K562 (cell line): ENCODE data around the gene ZNF467. TPM values are rescaled to one million over a fixed set of nuclear protein-coding genes. Genes with fewer than 3 reads are reported as not detected.

ENCODE experiments used
- AFF4 ChIP-seq: sonication (generic); formaldehyde crosslinking; IDR thresholded peaks from 2 replicates; pipeline ENCODE4 v1.8.0; 2023; ENCODE audit warnings: mild to moderate bottlenecking, missing genetic modification reagents
- CCNT2 ChIP-seq: IDR thresholded peaks from 2 replicates; pipeline ENCODE4 v1.6.1; 2011; ENCODE audit warnings: borderline replicate concordance, low read depth, mild to moderate bottlenecking, moderate library complexity, mixed read lengths, low read length; ENCODE audit not compliant: insufficient read length; ENCODE audit errors: extremely low read depth
- CREB1 ChIP-seq, 2 experiments: sonication (generic) in 1 of 2; formaldehyde crosslinking in 1 of 2; IDR thresholded peaks; 2 replicates each; pipeline versions ENCODE4 v1.6.1 to v1.8.0; 2012 to 2022; ENCODE audit warnings: inconsistent platforms in 1 of 2, mild to moderate bottlenecking in 1 of 2, missing genetic modification reagents in 1 of 2, moderate library complexity in 1 of 2
- FOS ChIP-seq: IDR thresholded peaks from 3 replicates; pipeline ENCODE4 v1.6.1; 2011; ENCODE audit not compliant: insufficient read length; ENCODE audit errors: extremely low read depth
- FOSL1 ChIP-seq: fragments of 200-800 bp; sonication (Bioruptor generic); conservative IDR thresholded peaks from 2 replicates; pipeline ENCODE4 v1.6.1; 2016; ENCODE audit warnings: missing genetic modification characterization, missing compliant biosample characterization
- GABPB1 ChIP-seq: sonication (generic); formaldehyde crosslinking; IDR thresholded peaks from 2 replicates; pipeline ENCODE4 v1.8.0; 2022; ENCODE audit warnings: mild to moderate bottlenecking, missing genetic modification reagents
- HMG20A ChIP-seq: fragments of 450-650 bp; formaldehyde crosslinking; conservative IDR thresholded peaks from 2 replicates; pipeline ENCODE4 v1.4.0; 2020; ENCODE audit warnings: mild to moderate bottlenecking, mixed read lengths
- IRF1 ChIP-seq: sonication (generic); formaldehyde crosslinking; IDR thresholded peaks from 2 replicates; pipeline ENCODE4 v1.8.0; 2022; ENCODE audit warnings: missing genetic modification reagents, mild to moderate bottlenecking, borderline replicate concordance
- KLF13 ChIP-seq: fragments of 450-650 bp; IDR thresholded peaks from 2 replicates; pipeline ENCODE4 v1.6.1; 2016; ENCODE audit warnings: missing genetic modification characterization, low read depth, mild to moderate bottlenecking, missing compliant biosample characterization, moderate library complexity, borderline replicate concordance
- NR2F6 ChIP-seq: fragments of 450-650 bp; formaldehyde crosslinking; IDR thresholded peaks from 2 replicates; pipeline ENCODE4 v1.4.0; 2020; ENCODE audit warnings: mild to moderate bottlenecking
- POLR2A ChIP-seq: fragments of 450-650 bp; conservative IDR thresholded peaks from 2 replicates; pipeline ENCODE4 v1.6.1; 2016
- POLR2AphosphoS5 ChIP-seq: IDR thresholded peaks from 2 replicates; pipeline ENCODE4 v1.6.1; 2011; ENCODE audit warnings: mild to moderate bottlenecking, low read depth, low read length, moderate library complexity; ENCODE audit not compliant: control insufficient read depth, insufficient read depth
- PTTG1 ChIP-seq: fragments of 450-650 bp; IDR thresholded peaks from 2 replicates; pipeline ENCODE4 v1.6.1; 2016; ENCODE audit warnings: low read depth, mild to moderate bottlenecking, missing genetic modification characterization, missing compliant biosample characterization
- RBBP5 ChIP-seq: fragments of 200-600 bp; sonication (generic); IDR thresholded peaks from 2 replicates; pipeline ENCODE4 v1.6.1; 2012; ENCODE audit warnings: borderline replicate concordance, mild to moderate bottlenecking, low read length, control low read depth, inconsistent platforms; ENCODE audit not compliant: insufficient read depth, poor library complexity, severe bottlenecking
- SIN3A ChIP-seq, 2 experiments: fragments of 150-350 bp in 1 of 2; IDR thresholded peaks; 2 replicates each; pipeline ENCODE4 v1.6.1; 2011 to 2016; ENCODE audit warnings: borderline replicate concordance in 2 of 2, low read depth in 2 of 2, low read length in 2 of 2, mild to moderate bottlenecking in 2 of 2, moderate library complexity in 2 of 2; ENCODE audit not compliant: control insufficient read depth in 1 of 2
- SMARCC2 ChIP-seq: fragments of 450-650 bp; IDR thresholded peaks from 2 replicates; pipeline ENCODE4 v1.6.1; 2017; ENCODE audit warnings: antibody characterized with exemption, moderate library complexity, mild to moderate bottlenecking, low read depth
- SRSF9 ChIP-seq: fragments of 200-400 bp; formaldehyde crosslinking; IDR thresholded peaks from 2 replicates; pipeline ENCODE4 v1.6.1; 2017; ENCODE audit warnings: low read depth, low read length, borderline replicate concordance
- XRCC5 ChIP-seq: fragments of 200-400 bp; formaldehyde crosslinking; IDR thresholded peaks from 2 replicates; pipeline ENCODE4 v1.6.1; 2017; ENCODE audit warnings: low read depth, mild to moderate bottlenecking, low read length
- YBX1 ChIP-seq: fragments of 450-650 bp; IDR thresholded peaks from 2 replicates; pipeline ENCODE4 v1.7.1; 2016; ENCODE audit warnings: mild to moderate bottlenecking
- ZNF174 ChIP-seq: fragments of 250-450 bp; sonication (Bioruptor Pico); IDR thresholded peaks from 2 replicates; pipeline ENCODE4 v1.4.0; 2020; ENCODE audit warnings: mild to moderate bottlenecking
- ZNF263 ChIP-seq: sonication (generic); formaldehyde crosslinking; IDR thresholded peaks from 2 replicates; pipeline ENCODE4 v1.8.0; 2022; ENCODE audit warnings: mild to moderate bottlenecking, missing genetic modification reagents, borderline replicate concordance
- ZNF444 ChIP-seq: fragments of 250-450 bp; sonication (Bioruptor Pico); IDR thresholded peaks from 2 replicates; pipeline ENCODE4 v1.4.0; 2020; ENCODE audit warnings: mild to moderate bottlenecking, moderate library complexity
- ZNF507 ChIP-seq: conservative IDR thresholded peaks from 2 replicates; pipeline ENCODE4 v1.6.1; 2017; ENCODE audit warnings: missing genetic modification characterization, missing compliant biosample characterization
- polyA plus RNA-seq, 8 experiments: library from polyadenylated mRNA; depleted of rRNA in 4 of 8; stranded (reverse) in 5 of 8; unstranded in 3 of 8; fragments of >200 nt; fragmentation: Nextera tagmentation in 2 of 8; fragmentation: Illumina TruSeq in 1 of 8; extraction: Ambion mirVana in 2 of 8; extraction: Trizol in 1 of 8; gene quantifications; 2 replicates each; pipeline versions ENCODE4 v1.2.1 to v1.2.3, GENCODE V29; 2011 to 2014; ENCODE audit warnings: inconsistent platforms in 1 of 8, missing spikeins in 1 of 8
- total RNA-seq, 7 experiments: library from RNA; depleted of rRNA in 6 of 7; stranded (reverse); fragments of >200 nt in 6 of 7; fragmentation: Illumina TruSeq in 2 of 7; extraction: Trizol in 2 of 7; gene quantifications; 2 replicates each; pipeline versions ENCODE4 v1.2.1 to v1.2.3, GENCODE V29; 2011 to 2021; ENCODE audit warnings: low replicate concordance in 1 of 7

Gene ZNF467
- total and polyA plus RNA-seq, 9 of the 15 experiments (the other 6 are each of a cell fraction or from before 2014, with no cell fraction given) = 0.32 to 14.2 (median 1.7) TPM

GRCh38 chr7:149770728-149771636 is 2.4 kb downstream of the ZNF467 start (continued):
- 0 out of 2 replicates have a peak, but pooled peaks have one; percentile 18 for TF ChIP-seq AFF4
- no peak for TF ChIP-seq HMG20A (CRISPR knock-in tag)
- no peak for TF ChIP-seq GABPB1 (CRISPR knock-in tag)
- peak in 1 of 2 experiments; percentile 27; a peak in 1 of 4 replicates for TF ChIP-seq SIN3A (IDR thresholded peaks at IDR 0.05; ENCODE audit: borderline replicate concordance in 2 of 2, control insufficient read depth in 1 of 2, low read depth in 2 of 2, low read length in 2 of 2)
- 0 out of 2 replicates have a peak, but pooled peaks have one; percentile 1 for TF ChIP-seq POLR2A
- no peak for TF ChIP-seq CREB1 (IDR thresholded peaks at IDR 0.05)
- no peak for TF ChIP-seq CREB1 (CRISPR knock-in tag; IDR thresholded peaks at IDR 0.05)
- no peak for TF ChIP-seq KLF13 (tag)
- no peak for TF ChIP-seq SRSF9
- no peak for TF ChIP-seq YBX1
- TF ChIP-seq IRF1 (CRISPR knock-in tag) = no peak
- no peak for TF ChIP-seq POLR2AphosphoS5
- TF ChIP-seq PTTG1 (tag) = no peak
- no peak for TF ChIP-seq ZNF507 (tag)
- no peak for TF ChIP-seq FOS
- no peak for TF ChIP-seq ZNF263 (CRISPR knock-in tag)
- TF ChIP-seq SMARCC2 = no peak
- TF ChIP-seq ZNF444 (CRISPR knock-in tag) = 0 out of 2 replicates have a peak, but pooled peaks have one; percentile 2
- TF ChIP-seq NR2F6 (CRISPR knock-in tag) = no peak
- TF ChIP-seq RBBP5 = peak; percentile 37
- 0 out of 2 replicates have a peak, but pooled peaks have one; percentile 7 for TF ChIP-seq XRCC5
- TF ChIP-seq FOSL1 = no peak
- no peak for TF ChIP-seq ZNF174
- no peak for TF ChIP-seq CCNT2
